ENCODE data around the gene PPP6R2. TPM values are rescaled to one million over a fixed set of nuclear protein-coding genes. Genes with fewer than 3 reads are reported as not detected.

Gene PPP6R2
- total RNA-seq, 1 experiment from 2014 or later, result 61.3 TPM

GRCh38 chr22:50357756-50358155 is 14.6 kb downstream of the PPP6R2 start:
- no peaks in the 10 kb centered on the region for H3K4me1 ChIP-seq (ENCODE audit: control insufficient read depth in 1 of 2, insufficient read depth in 2 of 2, low read length in 2 of 2)
- DNase-seq (ENCODE audit: low read depth, low spot score) (no peak), ATAC-seq (no peak)
- H4K20me1 ChIP-seq (ENCODE audit: insufficient read depth), result peaks cover 7% of the 10 kb centered on the region; the same call in 1 of the 2 replicates
- TF ChIP-seq, protein P1, sequence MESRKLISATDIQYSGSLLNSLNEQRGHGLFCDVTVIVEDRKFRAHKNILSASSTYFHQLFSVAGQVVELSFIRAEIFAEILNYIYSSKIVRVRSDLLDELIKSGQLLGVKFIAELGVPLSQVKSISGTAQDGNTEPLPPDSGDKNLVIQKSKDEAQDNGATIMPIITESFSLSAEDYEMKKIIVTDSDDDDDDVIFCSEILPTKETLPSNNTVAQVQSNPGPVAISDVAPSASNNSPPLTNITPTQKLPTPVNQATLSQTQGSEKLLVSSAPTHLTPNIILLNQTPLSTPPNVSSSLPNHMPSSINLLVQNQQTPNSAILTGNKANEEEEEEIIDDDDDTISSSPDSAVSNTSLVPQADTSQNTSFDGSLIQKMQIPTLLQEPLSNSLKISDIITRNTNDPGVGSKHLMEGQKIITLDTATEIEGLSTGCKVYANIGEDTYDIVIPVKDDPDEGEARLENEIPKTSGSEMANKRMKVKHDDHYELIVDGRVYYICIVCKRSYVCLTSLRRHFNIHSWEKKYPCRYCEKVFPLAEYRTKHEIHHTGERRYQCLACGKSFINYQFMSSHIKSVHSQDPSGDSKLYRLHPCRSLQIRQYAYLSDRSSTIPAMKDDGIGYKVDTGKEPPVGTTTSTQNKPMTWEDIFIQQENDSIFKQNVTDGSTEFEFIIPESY (IDR thresholded peaks at IDR 0.05; ENCODE audit: extremely low read depth, insufficient replicate concordance, low read length), result no peak
- TF ChIP-seq, protein P2, sequence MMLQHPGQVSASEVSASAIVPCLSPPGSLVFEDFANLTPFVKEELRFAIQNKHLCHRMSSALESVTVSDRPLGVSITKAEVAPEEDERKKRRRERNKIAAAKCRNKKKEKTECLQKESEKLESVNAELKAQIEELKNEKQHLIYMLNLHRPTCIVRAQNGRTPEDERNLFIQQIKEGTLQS (IDR thresholded peaks at IDR 0.05), result no peak
- TF ChIP-seq ELF1 (IDR thresholded peaks at IDR 0.05; ENCODE audit: borderline replicate concordance, low read depth), result no peak
- no peak for TF ChIP-seq JUND (IDR thresholded peaks at IDR 0.05)
- TF ChIP-seq POLR2A (IDR thresholded peaks at IDR 0.05; ENCODE audit: borderline replicate concordance, extremely low read depth, insufficient read depth, insufficient read length), result no peak
- TF ChIP-seq EGR1 (IDR thresholded peaks at IDR 0.05; ENCODE audit: low read depth), result no peak
- TF ChIP-seq CTCF (IDR thresholded peaks at IDR 0.05 in 2 of 3, conservative IDR thresholded peaks at IDR 0.05 in 1 of 3; ENCODE audit: borderline replicate concordance in 1 of 3, insufficient read depth in 1 of 3, low read depth in 2 of 3, low read length in 2 of 3), result no peak
- TF ChIP-seq FOSL1 (IDR thresholded peaks at IDR 0.05; ENCODE audit: low read depth), result no peak
- TF ChIP-seq REST (IDR thresholded peaks at IDR 0.05; ENCODE audit: low read depth), result no peak
- H3K4me3 ChIP-seq (replicated peaks in 1 of 2; ENCODE audit: low read depth in 1 of 2, low read length in 2 of 2), result no peak overlapping the region
- H3K36me3 ChIP-seq (ENCODE audit: control insufficient read depth in 1 of 2, insufficient read depth in 2 of 2, low read length in 2 of 2), result no peaks in the 10 kb centered on the region
- ChIA-PET POLR2A (no interaction called here), CTCF (interaction anchor here (1.8 kb wide), 1 partner anchor 15 kb away, joined by 4 read pairs; no protein-coding TSS in a partner anchor), RAD21 (ENCODE audit: low non-redundant PET in 1 of 2, low total read pairs in 2 of 2, uncharacterized antibody in 2 of 2, unreplicated experiment in 2 of 2) (no interaction called here)
- H3K9me2 ChIP-seq (ENCODE audit: insufficient read depth), result no peaks in the 10 kb centered on the region
- intact Hi-C loops (cut with micrococcal nuclease), result no loop called here
- no peak overlapping the region for H2AFZ ChIP-seq (ENCODE audit: low read depth, low read length, poor library complexity, severe bottlenecking)
- H3K27me3 ChIP-seq (ENCODE audit: insufficient read depth, low read length), result no peaks in the 10 kb centered on the region
- no TSS peak for BruUV-seq (replicated peaks)
- H3K4me2 ChIP-seq (ENCODE audit: low read length), result no peak overlapping the region
- peaks cover 89% of the 10 kb centered on the region for H3K79me2 ChIP-seq (ENCODE audit: insufficient read depth, low read length)
- H3K9ac ChIP-seq (ENCODE audit: low read length), result no peak overlapping the region
- no peak overlapping the region for H3K27ac ChIP-seq (ENCODE audit: low read depth, low read length)
- no peaks in the 10 kb centered on the region for H3K9me3 ChIP-seq (ENCODE audit: control insufficient read depth in 1 of 2, insufficient read depth in 1 of 2, low read depth in 1 of 2, low read length in 2 of 2)
